Stimulated activated CD4-positive, alpha-beta T cell treated with anti-CD3 and anti-CD28 coated beads, Interleukin-1b, Interleukin-23, amount 100 ng/mL, for 24 hours (primary cell): ENCODE data around the gene ELP2.
A peak's percentile ranks its signal among the peaks of the same experiment; 100 is the strongest.
"Not testable (repeated sequence)": the region's sequence is repeated elsewhere in the genome, so short reads cannot be mapped to it uniquely, and the experiment has no call there.

Experiments used
- DNase-seq, 4 experiments: peaks; one replicate each; pipeline ENCODE4 v3.0.0-alpha.2; 2020; ENCODE audit warnings: low read depth in 4 of 4, low spot score in 1 of 4

Gene ELP2

GRCh38 chr18:36158266-36158867 lies 28.7 kb downstream of the ELP2 start:
- no peak for DNase-seq

GRCh38 chr18:36160959-36161371 lies 31.3 kb downstream of the ELP2 start:
- DNase-seq = no peak

- DNase-seq = no peak
Observed at GRCh38 chr18:36162981-36163380, 33.3 kb downstream of the ELP2 start.

GRCh38 chr18:36167692-36168218 lies 38.1 kb downstream of the ELP2 start:
- DNase-seq = no peak

GRCh38 chr18:36168296-36168695 lies 38.6 kb downstream of the ELP2 start:
- DNase-seq = not testable (repeated sequence)

- no peak for DNase-seq
Observed at GRCh38 chr18:36169938-36170337, 40.2 kb downstream of the ELP2 start.

GRCh38 chr18:36175481-36175880 lies 45.8 kb downstream of the ELP2 start:
- no peak for DNase-seq

GRCh38 chr18:36176177-36176584 lies 46.5 kb downstream of the ELP2 start:
- no peak for DNase-seq

GRCh38 chr18:36176711-36177110 lies 47.0 kb downstream of the ELP2 start:
- no peak for DNase-seq

- no peak for DNase-seq
Observed at GRCh38 chr18:36177913-36178312, 48.2 kb downstream of the ELP2 start.

- DNase-seq = no peak
Observed at GRCh38 chr18:36179562-36180355, 50.1 kb downstream of the ELP2 start.

- DNase-seq = no peak
Observed at GRCh38 chr18:36181441-36181840, 51.7 kb downstream of the ELP2 start.

- no peak for DNase-seq
Observed at GRCh38 chr18:36181898-36182506, 52.3 kb downstream of the ELP2 start.

GRCh38 chr18:36183033-36183432 lies 53.3 kb downstream of the ELP2 start:
- DNase-seq = no peak

GRCh38 chr18:36183987-36184386 lies 54.3 kb downstream of the ELP2 start:
- DNase-seq = no peak

- DNase-seq = no peak
Observed at GRCh38 chr18:36185157-36185556, 55.5 kb downstream of the ELP2 start.

- no peak for DNase-seq
Observed at GRCh38 chr18:36185901-36186460, 56.3 kb downstream of the ELP2 start.

GRCh38 chr18:36186461-36187192 lies 56.9 kb downstream of the ELP2 start:
- no peak for DNase-seq

GRCh38 chr18:36187193-36187825 lies 57.6 kb downstream of the ELP2 start, which contains the start of gene MOCOS:
Gene MOCOS, plus strand, starts transcription at chr18:36187497. Its CDS starts 43 bp downstream, at chr18:36187540.
- DNase-seq = peak in 3 of 4 experiments; percentile 11 to 33 (median 14)
